GM21381 (cell line): Measurements from ENCODE around the gene USP36.
"Not testable (repeated sequence)": the region's sequence is repeated elsewhere in the genome, so short reads cannot be mapped to it uniquely, and the experiment has no call there.

Source experiments
- ATAC-seq: cut with Tn5 transposase; IDR thresholded peaks from one replicate; pipeline ENCODE4 v1.9.1; 2021; ENCODE audit warnings: mild to moderate bottlenecking, moderate library complexity; ENCODE audit not compliant: unreplicated experiment

USP36 gene

DNA sequence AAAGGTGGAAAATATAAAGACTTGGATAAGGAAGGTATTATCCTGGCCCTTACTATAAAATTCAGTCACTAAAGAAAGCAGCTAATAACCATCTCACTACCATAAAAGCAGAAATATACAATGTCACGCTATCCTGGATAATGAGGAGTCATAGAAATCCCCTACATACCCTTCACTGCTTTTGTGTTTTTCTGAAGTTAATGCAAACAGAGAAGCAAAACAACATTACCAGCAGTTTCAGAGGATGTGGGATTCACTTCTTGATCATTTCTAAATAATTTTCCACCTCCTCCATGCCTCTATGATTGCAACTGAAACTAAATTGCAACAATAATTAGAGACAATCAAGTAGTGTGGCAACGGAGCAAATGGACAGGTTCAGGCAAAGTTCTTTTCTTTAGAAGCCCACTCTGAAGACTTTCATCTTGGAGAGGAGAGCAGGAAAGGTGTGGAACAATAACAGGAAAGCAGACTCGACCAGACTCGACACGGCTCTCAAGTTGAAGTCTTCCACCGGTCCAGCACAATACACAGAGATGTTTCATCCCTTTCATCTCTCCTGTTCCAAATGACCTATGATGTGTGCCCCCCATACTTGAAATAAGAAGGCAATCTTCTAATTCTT lies 68.7 kb downstream of the USP36 start:
- no peak for ATAC-seq

DNA sequence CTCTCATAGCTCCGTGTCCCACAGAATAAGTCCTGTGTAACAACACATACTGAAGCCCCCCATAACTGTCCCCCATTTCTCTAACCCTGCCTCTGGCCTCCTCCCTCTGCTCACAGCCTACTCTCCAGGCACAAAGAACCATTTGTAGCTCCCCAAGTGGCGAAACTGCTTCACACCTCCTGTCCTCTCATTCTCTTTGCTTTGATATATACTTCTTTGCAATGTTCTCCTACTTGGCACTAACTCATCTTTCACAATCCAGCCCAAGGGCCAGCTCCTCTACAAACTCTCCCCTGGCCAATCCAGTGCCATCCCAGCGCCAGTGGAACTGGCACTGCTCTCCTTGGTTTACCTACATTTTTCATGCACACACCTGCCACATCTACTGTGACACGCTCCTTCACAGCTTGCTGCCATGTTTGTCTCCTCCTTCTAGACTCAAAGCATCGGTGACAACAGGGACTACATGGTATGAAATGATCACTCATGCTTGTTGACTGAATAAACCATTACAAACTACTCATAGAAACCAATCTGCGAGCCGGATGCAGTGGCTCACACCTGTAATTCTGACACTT lies 71.3 kb downstream of the USP36 start:
- no peak for ATAC-seq

DNA sequence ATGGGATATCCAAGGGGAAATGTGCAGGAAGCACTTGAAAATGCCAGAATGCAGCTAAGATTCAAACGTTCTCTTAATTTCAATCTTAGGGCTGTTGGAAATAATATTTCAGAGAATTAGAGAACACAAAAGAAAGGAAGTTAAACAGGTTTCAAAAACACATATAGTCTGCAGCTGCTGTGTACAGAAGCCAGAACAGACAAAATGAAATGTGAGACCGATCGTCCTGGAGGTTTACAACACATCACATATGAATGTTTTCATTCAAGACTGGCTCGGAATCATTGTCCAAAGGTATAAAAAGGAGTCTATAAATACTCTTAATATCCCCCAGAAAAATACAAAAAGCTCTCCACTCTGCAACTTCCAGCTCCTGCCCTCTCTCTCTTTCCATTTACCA lies 72.8 kb downstream of the USP36 start:
- no peak for ATAC-seq

DNA sequence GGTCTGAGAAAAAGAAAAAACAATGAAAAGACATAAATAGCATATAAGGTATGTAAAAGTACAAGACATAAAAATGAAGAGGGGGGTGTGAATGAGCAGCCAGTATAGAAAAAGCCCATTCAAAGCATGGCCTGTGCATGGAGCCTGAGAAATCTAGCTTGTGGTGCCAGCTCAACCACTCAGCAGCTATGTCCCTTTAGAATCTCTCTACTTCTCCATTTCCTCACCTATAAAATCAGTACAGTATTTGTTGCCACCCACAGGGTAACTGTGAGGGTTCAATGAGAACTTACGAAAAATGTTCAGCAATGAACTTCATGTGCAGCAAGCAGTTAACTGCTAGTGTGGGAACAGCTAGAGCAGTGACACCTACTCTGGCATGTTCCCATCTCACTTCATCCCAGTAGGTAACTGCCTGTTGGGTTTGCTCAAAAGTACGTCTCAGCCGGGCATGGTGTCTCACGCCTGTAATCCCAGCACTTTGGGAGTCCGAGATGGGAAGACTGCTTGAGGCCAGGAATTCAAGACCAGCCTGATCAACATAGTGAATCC lies 73.8 kb downstream of the USP36 start:
- ATAC-seq: no peak

DNA sequence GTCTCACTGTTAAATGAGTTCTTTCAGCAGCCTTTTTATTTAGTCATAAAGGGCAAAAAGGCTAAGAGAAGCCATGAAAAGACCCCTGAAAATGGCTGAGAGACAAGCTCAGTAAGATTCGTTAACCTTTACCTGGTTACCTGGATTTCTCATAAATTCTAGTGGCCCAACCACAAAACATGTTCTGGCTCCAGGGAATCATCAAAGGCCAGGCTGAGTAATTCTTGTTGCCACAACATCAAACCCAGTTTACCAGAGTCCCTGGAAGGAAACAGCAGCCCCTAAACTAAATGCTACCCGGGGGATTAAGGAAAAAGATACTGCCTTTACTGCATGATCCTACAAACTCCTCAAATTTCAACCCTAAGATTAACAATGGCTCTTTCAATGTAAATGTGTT lies 74.4 kb downstream of the USP36 start:
- no peak for ATAC-seq

DNA sequence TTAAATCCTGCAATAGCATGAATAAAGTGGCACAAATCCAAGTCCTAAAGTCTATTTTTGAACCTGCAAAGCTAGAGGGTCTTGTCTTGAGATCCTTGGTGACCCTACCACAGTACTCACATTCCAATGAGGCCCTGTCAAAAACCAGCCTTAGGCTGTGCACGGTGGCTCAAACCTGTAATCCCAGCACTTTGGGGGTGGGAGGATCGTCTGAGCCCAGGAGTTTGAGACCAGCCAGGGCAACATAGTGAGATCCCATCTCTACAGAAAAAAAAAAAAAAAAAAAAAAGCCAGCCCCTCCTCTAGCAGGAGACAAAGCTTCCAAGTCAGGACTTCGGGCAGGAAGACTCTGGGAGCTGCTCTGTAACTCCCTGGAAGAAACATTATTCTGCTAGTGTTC lies 74.8 kb downstream of the USP36 start:
- no peak for ATAC-seq

DNA sequence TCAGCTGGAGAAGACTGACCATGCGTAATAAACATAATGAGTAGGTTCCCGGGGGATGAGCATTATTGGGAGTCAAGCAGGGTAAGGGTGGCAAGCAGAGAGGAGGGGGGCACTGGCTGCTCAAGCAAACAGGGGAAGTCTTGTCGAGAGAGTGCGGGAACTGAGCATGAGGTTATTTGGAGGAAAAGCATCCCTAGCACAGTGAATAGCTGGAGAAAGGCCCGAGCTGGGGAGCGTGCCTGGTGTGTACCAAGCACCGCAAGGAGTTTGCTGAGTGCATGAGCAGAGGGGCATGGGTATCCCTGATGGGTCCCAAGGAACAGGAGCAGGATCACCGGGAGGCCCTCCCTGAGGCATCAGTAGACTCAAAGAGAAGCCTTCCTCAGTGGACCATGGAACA lies 75.7 kb downstream of the USP36 start:
- ATAC-seq: no peak

DNA sequence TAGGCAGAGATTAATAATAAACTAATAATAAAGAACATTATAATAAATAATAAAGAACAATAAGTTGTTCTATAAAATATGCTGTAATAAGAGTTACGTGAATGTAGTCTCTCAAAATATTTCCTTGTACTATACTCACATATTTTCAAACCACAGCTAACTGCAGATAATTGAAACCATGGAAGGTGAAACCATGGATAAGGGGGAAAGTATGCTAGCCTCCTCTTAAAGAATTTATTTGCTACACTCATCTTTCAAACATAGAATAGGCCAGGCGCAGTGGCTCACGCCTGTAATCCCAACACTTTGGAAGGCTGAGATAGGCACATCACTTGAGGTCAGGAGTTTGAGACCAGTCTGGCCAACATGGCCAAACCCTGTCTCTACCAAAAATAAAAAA lies 77.1 kb downstream of the USP36 start:
- ATAC-seq: no peak

DNA sequence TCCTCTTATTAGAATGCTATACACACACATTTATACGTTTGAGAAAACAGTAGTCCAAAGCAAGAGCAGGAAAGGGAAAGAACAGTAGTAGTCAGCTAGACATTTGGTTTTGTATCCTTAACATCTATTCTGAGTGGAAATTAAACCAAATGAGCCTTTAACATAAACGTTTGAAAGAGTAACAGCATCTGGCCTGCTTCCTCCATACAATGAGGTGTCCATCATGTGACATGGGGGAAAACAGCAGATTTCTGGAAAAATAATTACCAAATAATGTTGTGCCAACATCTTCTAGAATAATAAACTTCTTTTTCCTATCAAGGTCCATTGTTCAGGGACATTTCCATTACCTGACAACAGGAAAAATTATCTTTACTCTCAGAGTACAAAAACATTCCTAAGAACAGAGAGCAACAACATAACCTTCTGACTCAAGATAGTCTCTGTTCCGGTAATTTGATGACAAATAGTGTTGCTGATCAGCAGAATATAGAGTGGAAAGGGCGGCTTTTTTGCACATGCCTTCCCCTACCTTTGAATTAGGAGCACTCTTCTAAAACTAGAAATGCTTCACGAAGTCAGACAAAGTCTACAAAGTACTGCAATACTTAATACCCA lies 78.7 kb downstream of the USP36 start:
- ATAC-seq: no peak

DNA sequence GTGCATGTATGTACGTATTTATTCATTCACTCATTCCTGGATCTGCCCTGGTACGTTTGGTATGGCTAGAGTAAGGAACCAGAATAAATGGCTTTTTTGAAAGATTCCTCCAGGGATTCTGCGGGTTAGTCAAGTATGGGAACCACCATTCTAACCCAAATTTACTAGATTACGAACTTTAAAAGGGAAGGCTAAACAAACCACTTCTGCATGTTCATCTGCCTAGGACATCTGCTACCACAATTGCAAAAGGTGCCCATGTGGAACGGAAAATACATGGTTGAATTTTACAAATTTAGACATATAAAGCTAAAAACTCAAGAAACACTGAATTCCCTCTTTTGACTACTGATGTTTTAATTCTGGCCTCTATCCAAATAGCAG lies 80.7 kb downstream of the USP36 start:
- ATAC-seq: no peak

DNA sequence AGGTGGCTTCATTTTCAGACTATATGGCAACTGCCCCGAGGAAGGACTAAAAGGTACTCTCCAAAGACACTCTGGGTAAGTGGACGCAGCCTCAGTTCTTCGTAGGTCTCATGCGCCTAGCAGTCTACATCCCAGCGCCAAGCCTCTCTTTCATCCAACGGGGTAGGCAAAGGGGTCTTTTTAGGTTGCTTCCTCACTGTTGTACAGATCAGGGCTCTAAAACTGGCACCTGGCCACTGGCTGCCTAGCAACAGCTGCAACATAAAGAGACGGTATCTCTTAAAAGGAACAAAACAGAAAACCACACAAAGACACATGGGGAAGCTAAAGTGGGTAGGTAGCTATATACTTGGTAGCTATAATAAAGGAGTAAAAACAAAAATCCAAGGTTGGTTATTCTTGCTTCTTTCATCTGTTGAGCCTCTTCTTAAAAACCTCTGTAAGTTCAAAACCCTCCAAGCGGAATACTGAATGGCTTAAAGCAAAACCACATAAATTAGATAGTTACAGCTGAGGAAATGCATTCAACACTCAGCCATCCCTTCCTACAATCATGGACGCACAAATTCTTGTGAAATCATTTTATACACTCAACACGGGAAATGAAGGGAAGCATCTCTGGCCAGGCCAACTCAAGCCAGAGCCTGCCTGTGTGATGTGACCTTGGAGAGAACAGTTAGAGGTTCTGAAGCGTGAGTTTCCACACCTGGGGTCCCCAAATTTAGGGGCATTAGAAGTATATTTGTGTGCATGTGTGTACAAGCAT lies 81.2 kb downstream of the USP36 start:
- peak; percentile 55 for ATAC-seq

DNA sequence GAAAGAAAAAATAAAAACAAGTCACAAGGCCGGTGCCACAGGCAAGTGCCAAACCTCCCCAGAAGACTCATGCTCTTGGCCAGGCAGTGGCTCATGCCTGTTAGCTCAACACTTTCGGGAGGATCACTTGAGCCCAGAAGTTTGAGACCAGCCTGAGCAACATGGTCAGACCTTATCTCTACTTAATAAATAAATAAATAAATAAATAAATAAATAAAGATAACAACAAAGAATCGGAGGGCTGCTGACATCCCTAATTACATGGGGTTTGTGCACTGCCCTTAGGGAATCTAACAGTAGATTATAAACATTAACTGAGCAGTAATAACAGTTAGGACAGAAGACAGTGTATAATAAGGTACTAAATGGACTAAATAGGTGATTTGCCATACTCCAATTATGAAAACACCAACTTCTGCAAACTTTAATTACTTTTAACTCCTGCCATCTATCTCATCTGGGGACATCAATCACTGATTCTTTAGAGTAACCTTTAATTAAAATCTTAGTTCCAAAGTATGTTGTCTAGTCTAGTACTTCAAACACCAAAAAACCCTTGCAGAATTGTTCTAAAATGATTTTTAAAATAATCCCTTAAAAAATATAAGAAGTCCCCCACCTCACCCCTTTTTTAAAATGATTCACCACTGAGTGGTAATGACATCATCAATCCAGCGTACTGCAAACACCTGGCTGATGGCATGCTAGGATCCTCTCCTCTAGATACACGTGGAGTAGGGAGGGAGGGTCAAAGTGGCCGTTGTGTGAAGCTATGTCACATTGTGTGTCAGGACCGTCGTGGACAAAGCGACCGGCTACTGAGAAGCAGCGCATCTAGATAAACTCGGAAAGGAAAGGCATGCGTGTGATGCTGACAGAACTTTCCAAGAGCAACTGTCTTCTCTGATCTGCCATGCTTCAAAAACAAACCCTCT lies 87.0 kb downstream of the USP36 start:
- ATAC-seq: no peak

DNA sequence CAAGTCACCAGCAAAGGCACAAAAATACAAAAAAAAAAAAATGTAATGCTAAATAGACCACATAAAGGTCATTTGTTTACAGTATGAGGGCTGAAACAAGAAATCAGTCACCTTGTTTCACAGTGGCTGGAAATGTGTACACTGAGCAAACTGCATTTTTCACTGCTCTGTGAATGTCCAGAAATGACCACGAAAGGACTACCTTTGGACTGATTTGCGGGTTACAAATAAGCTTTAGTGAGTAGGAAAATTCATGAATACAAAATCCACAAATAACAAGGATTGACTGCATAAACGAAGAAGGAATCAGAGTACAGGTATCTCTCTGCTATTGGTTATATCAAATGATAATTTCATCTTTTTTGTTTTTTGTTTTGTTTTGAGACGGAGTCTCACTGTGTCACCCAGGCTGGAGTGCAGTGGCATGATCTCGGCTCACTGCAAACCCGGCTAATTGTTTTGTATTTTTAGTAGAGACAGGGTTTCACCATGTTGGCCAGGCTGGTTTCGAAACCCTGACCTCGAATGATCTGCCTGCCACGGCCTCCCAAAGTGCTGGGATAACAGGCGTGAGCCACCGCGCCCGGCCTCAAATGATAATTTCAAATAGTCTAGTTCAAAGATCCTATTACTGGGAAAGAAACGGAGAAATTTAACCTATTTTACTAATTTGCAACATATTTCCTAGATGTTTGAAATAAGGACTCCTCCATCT lies 89.0 kb downstream of the USP36 start:
- ATAC-seq: no peak

DNA sequence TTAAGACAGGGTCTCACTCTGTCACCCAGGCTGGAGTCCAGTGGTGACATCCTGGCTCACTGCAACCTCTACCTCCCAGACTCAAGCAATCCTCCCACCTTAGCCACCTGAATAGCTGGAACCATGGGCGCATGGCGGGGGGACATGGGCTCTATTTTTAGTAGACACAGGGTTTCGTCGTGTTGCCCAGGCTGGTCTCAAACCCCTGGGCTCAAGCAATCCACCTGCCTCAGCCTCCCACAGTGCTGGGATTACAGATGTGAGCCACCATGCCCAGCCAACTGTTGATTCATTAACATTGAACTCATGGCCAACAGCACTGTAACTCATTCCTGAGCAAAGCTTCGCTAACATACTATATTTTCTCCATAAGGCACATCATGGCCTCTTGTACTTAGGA lies 89.6 kb downstream of the USP36 start:
- ATAC-seq: not testable (repeated sequence)

DNA sequence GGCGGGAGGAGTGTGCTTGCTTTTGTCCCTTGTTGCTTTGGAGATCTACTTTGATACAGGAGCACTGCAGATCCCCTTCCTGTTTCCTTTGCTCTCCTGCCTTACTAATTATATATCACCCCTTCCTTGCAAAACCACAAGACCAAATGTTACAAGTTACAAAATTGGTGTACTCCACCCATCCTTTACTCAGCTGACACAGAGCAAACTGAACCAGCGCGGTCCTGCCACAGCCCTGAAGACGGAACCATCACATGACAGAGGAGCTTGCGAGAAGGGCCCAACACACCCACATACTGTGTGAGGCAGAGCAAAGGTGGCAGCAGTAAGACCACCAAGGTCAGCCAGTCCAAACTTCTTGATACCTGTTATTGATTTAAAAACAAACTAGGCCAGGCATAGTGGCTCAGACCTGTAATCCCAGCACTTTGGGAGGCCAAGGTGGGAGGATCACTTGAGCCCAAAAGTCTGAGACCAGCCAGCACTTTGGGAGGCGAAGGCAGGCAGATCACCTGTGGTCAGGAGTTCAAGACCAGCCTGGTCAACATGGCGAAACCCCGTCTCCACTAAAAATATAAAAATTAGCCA lies 91.8 kb downstream of the USP36 start:
- peak; percentile 57 for ATAC-seq

DNA sequence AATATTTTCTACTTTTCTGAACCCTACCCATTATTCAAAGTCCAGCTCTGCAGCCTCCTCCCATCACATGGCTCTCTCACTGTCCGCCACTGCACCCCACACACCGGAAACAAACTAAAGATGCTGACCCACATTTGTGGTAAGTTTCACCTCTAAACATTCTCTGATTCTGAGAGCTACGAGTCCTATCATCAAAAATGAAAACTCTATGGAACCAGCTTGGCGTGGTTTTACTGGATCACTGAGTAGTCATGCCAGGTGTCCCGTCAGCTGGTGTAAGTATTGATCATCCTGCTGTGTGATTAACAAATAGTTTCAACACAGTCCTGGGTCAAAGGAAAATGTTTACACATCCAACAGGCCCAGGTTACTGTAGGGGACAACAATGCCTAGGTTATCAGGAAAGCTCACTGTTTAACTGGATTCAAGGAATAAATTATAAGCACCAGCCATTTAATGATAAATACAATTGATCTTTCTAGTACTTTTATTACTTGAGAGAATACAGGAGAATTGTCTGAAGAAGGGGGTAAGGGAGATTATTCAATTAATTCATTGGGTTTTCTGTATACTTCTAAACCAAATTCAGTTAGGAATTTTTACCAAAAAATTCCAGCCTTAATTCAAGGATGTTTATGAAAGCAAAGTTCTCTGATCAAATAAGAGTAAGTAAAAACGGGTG lies 92.4 kb downstream of the USP36 start:
- ATAC-seq: peak; percentile 64

DNA sequence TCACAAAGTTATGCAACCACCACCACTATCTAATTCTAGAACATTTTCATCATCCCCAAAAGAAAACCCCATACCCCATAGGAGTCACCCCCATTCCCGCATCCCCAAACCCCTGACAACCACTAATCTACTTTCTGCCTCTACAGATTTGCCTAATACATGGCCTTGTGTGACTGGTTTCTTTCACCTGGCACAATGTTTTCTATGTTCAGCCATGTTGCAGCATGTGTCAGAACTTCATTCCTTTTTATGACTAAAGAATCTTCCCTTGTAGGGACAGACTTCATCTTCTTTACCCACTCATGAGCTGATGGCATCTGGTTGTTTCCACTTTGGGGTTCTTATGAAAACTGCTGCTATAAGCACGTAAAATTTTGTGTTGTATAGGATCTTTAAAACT lies 93.1 kb downstream of the USP36 start:
- ATAC-seq: no peak

DNA sequence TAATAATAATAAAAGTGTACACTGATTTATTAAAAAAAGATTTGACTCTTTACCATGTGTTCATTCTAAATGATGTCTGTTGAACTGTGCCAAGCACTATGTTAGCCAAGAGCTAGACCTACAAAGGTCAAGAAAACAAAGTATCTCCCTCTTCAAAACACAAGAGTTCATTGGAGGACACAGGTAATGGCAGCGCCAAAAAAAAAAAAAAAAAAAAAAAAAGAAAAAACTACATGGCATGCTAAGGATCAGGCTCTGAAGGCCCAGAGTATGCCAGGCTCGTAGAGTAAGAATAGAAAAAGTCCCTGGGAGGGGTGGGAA lies 93.7 kb downstream of the USP36 start:
- ATAC-seq: no peak

DNA sequence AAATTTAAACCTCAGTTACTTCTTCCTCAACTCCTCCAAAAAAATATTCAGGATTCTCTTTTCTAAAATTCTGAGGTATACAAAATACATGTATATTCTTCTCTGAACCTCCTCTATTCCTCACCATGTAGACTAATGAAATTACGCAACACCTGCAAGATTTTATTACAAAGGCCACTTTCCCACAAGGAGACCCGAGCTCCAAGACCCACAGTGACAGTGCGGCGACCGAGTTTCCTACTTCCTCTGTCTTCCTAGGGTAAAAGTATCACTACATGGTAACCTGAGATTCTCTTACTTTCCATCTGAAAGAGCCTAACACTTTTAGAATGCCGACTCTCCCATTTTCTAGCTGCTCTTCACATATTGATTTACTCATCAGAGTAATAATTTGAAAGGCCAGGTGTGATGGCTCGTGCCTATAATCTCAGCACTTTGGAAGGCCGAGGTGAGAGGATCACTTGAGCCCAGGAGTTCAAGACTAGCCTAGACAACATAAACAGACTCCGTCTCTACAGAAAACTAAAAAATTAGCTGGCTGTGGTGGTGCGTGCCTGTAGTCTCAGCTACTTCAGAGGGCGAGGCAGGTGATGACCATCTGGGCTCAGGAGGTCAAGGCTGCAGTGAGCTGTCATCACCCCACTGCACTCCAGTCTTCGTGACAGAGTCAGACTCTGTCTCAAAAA lies 94.2 kb downstream of the USP36 start:
- no peak for ATAC-seq
